AG04449 (cell line): ENCODE measurements around the gene SMYD3.

Experiments used
- CTCF ChIA-PET: fragments of 350-600 bp; formaldehyde crosslinking; extraction: SDS; loops from one replicate; lab custom pipeline; 2021; ENCODE audit warnings: antibody characterized with exemption; lab: Yijun Ruan, JAX
- POLR2A ChIA-PET: fragments of 400-600, 350-600 bp; formaldehyde crosslinking; extraction: SDS; loops from one replicate; lab custom pipeline; 2020; ENCODE audit warnings: antibody characterized with exemption, inconsistent platforms; lab: Yijun Ruan, JAX
- DNase-seq: peaks from one replicate; pipeline ENCODE4 v3.0.0-alpha.2; 2010; ENCODE audit warnings: low read depth, low spot score
- H3K4me3 ChIP-seq: 2 replicates; pipeline ENCODE4 v1.5.1; 2011; ENCODE audit warnings: low read depth, mild to moderate bottlenecking, control low read depth, low read length
- CTCF ChIP-seq: IDR thresholded peaks from one replicate; pipeline ENCODE4 v1.5.1; 2011; ENCODE audit warnings: mild to moderate bottlenecking, moderate library complexity, low read length, control low read depth, inconsistent platforms; ENCODE audit not compliant: insufficient read depth; ENCODE audit errors: missing control alignments

SMYD3 gene

GRCh38 chr1:246146804-246147523 is 360.1 kb downstream of the SMYD3 start:
- CTCF ChIA-PET, result no interaction called here
- POLR2A ChIA-PET, result no interaction called here
- no peak for TF ChIP-seq CTCF
- DNase-seq, result no peak
- no peak overlapping the region for H3K4me3 ChIP-seq

- ChIA-PET POLR2A (no interaction called here), CTCF (interaction anchor here (0.9 kb wide), 1 partner anchor 9 kb away, joined by 3 read pairs; no protein-coding TSS in a partner anchor)
- no peak for TF ChIP-seq CTCF
- no peak for DNase-seq
- no peak overlapping the region for H3K4me3 ChIP-seq
These were observed 361.2 kb downstream of the SMYD3 start for GRCh38 chr1:246145900-246146299.

GRCh38 chr1:246144931-246145330 is 362.1 kb downstream of the SMYD3 start:
- TF ChIP-seq CTCF, result no peak
- CTCF ChIA-PET, result interaction anchor here (1.2 to 1.4 kb wide), 2 partner anchors 15 to 19 kb away, joined by 3 to 4 read pairs; no protein-coding TSS in a partner anchor

GRCh38 chr1:246142320-246142893 is 364.7 kb downstream of the SMYD3 start:
- POLR2A ChIA-PET, result no interaction called here
- CTCF ChIA-PET, result interaction anchor here (1.1 to 1.6 kb wide), 3 partner anchors 12 to 136 kb away, joined by 3 to 7 read pairs (median 3); no protein-coding TSS in a partner anchor
- TF ChIP-seq CTCF, result no peak
- H3K4me3 ChIP-seq, result no peak overlapping the region
- DNase-seq, result peak; percentile 71

More at GRCh38 chr1:246144931-246145330, 362.1 kb downstream of the SMYD3 start:
- POLR2A ChIA-PET, result no interaction called here
- no peak overlapping the region for H3K4me3 ChIP-seq
- DNase-seq, result no peak

GRCh38 chr1:246141306-246141705 is 365.8 kb downstream of the SMYD3 start:
- ChIA-PET CTCF (interaction anchor here (1.6 to 1.9 kb wide), 2 partner anchors 17 to 137 kb away, joined by 3 to 4 read pairs; no protein-coding TSS in a partner anchor), POLR2A (no interaction called here)
- no peak overlapping the region for H3K4me3 ChIP-seq
- TF ChIP-seq CTCF, result no peak
- DNase-seq, result no peak

GRCh38 chr1:246139745-246140182 is 367.3 kb downstream of the SMYD3 start:
- TF ChIP-seq CTCF, result no peak
- POLR2A ChIA-PET, result interaction anchor here (0.7 to 1.0 kb wide), 2 partner anchors 289 to 370 kb away, joined by 3 read pairs; no protein-coding TSS in a partner anchor
- CTCF ChIA-PET, result interaction anchor here (1.4 to 1.9 kb wide), 3 partner anchors 9 to 19 kb away, joined by 3 to 6 read pairs (median 4); no protein-coding TSS in a partner anchor
- peak; percentile 40 for DNase-seq
- no peak overlapping the region for H3K4me3 ChIP-seq
